Dermis microvascular lymphatic vessel endothelial cell (primary cell): ENCODE data around the gene CREB3L4. TPM values are rescaled to one million over a fixed set of nuclear protein-coding genes. Genes with fewer than 3 reads are reported as not detected.
"Not testable (repeated sequence)": the region's sequence is repeated elsewhere in the genome, so short reads cannot be mapped to it uniquely, and the experiment has no call there.

ENCODE experiments used
- DNase-seq, 2 donors: peaks; one replicate each; pipeline versions ENCODE4 v3.0.0 to v3.0.0-alpha.2; 2010; ENCODE audit warnings: low read depth in 2 of 2
- total RNA-seq: library from RNA; depleted of rRNA; stranded (reverse); fragments of >200 nt; gene quantifications from 2 replicates; pipeline ENCODE4 v1.2.1, GENCODE V29; 2014

CREB3L4 gene
- total RNA-seq, 1 donor from 2014 or later = 8.7 TPM

DNA sequence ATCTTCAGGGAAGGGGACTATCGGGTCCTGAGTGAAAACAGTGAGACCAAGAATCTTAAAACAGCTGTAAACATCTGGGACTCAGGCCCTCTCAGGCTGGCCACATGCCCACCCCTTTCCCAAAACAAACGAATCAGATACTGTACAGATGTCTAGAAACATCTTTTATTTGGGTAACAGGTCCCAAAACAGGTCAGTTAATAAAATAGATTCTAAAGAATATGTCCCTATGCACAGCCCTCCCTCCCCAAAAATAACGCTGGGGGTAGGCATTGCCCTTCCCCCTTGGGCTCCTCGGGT lies 8.8 kb upstream of the CREB3L4 start:
- DNase-seq = no peak

GRCh38 chr1:153959454-153959853 lies 8.2 kb upstream of the CREB3L4 start:
- no peak for DNase-seq

GRCh38 chr1:153960206-153960605 lies 7.5 kb upstream of the CREB3L4 start:
- no peak for DNase-seq

DNA sequence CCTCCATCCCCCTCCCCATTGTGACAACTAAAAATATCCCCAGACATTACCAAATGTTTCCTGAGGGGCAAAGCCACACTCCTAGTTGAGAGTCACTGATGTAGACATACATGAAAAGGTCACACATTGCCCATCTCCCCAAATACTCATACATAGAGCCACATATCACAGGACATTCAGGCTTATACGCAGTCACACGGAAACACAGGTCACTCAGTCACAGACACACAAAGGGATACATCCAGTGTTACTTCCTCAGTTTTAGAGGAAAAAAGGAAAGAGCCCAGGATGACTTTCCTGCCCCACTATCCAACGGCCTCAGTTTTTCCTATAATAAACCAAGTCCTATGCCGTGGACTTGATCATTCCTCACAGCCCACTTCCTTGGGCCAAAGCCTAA lies 6.3 kb upstream of the CREB3L4 start:
- DNase-seq = peak; percentile 19 to 55

DNA sequence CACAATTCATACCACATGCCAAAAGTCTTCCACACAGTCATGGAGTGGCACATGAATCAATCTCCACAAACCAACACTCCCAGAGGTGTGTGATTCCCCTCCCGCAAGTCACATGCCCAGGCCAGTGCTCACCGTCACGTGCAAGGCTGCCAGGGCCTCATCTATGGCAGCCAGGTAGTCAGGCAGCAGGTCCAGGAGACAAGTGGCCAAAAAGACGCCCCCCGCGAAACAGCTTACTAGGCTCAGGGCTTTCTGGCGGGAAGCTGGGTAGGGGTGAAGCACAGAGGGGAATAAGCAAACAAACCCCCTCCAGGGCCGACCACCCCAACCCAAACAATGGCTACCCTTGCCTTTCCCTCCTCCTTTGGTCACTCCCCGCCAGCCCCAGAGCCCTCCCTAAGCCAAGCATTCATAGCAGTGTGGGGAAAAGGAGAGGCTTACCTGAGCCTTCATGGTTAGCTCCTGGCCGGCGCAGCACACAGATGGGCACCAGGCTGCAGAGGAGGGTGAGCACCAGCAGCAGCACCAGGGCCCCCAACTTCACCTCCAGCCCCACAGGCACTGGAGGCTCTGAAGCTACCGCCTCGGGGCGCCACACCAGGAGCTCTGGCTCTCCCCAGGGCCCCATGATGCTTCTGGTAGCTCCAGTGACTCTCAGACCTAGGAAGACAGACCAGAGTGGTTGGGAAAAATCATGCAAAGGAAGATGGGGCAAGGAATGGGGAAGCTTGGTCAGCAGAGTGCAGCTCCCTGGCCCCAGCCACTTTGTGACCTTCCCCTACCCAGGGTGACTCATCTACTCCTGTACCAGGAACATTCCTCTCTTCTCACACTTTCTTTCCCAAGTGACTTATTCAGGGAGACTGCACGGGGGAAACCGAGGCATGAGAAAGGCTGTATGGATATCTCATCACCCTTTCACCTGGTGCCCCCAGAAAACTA lies 5.3 kb upstream of the CREB3L4 start:
- DNase-seq = peak in 1 of 2 donors; percentile 58

GRCh38 chr1:153963030-153963849 lies 4.5 kb upstream of the CREB3L4 start, which contains the start of gene SLC39A1:
Gene SLC39A1, minus strand, starts transcription at chr1:153963537. Its CDS starts 822 bp downstream, at chr1:153962715.
- DNase-seq = peak; percentile 94 to 98

- peak in 1 of 2 donors; percentile 45 for DNase-seq
These were observed 3.8 kb upstream of the CREB3L4 start for GRCh38 chr1:153963850-153964331.

DNA sequence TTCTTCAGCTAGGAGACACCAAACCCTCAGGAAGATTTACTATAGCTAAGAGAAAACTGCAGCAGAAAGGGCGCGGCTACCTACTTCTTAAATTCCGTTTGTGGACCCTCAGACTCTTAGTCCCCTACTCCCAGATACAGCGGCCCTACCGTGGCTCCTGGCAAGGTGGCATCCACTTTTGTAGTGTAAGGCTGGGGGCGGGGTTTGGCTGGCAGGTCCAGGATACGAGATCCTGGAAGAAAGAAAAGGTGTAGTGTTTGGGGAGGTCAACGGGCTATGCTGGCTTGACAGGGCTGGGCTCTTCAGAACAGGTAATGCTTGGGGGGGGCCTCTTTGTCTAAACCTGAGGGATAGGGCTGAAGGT lies 280 bp downstream of the CREB3L4 start:
- no peak for DNase-seq

DNA sequence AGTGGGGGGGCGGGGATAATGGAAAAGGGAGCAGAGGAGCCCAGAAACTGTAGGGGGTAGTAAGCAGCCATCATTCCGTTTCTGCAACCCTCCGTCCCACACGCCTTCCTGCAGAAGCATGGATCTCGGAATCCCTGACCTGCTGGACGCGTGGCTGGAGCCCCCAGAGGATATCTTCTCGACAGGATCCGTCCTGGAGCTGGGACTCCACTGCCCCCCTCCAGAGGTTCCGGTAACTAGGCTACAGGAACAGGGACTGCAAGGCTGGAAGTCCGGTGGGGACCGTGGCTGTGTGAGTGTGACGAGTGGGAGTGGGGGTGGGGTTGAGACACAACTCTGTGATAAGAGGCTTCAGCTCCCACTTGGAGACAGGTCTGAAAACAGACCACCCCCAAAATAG lies 706 bp downstream of the CREB3L4 start:
- no peak for DNase-seq

DNA sequence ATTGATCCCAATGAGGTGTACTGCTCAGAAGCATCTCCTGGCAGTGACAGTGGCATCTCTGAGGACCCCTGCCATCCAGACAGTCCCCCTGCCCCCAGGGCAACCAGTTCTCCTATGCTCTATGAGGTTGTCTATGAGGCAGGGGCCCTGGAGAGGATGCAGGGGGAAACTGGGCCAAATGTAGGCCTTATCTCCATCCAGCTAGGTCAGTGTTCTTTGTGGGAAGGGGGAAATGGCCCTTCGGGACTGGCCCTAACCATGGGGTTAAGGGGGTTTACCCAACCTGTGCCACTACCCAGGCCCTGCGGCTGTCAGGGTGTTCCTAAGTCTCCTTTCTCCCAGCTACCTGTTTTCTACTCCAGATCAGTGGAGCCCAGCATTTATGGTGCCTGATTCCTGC lies 1.3 kb downstream of the CREB3L4 start:
- no peak for DNase-seq

GRCh38 chr1:153970346-153970745 lies 2.6 kb downstream of the CREB3L4 start:
- no peak for DNase-seq

- no peak for DNase-seq
These were observed 5.4 kb downstream of the CREB3L4 start for GRCh38 chr1:153973071-153973470.

DNA sequence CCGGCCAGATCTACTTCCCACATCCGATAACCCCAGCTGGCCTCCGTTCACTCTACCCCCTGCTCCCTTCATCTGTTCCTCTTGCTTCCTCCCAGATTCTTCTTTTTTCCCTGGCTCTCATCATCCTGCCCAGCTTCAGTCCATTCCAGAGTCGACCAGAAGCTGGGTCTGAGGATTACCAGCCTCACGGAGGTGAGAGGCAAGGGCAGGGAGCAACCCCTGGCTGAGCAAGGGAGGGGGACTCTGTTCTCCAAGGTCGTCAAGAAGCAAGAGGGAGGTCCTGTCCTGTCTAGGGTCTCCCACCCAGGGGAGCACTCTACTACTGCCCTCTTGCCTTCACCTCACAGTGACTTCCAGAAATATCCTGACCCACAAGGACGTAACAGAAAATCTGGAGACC lies 5.8 kb downstream of the CREB3L4 start:
- no peak for DNase-seq

DNA sequence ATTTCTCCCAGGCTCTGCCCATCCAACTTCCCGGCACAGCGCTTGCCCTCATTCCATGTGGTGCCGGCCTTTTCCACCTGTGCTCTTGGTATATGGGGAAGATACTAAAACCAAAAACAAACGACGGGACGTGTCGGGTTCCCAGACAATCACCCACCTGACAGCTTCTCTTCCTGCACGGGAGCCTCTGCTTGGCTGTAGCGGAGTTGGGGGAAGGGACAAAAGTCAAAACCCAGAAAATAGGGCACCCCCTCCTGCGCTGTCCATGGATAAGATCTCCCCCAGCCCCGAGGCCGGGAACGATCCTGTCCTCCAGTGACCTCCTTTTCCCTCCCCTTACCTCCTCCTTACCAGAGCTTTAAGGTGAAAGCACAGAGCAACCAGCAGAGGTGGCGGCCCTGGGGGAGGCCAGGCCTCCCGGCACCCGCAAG lies 9.1 kb downstream of the CREB3L4 start:
- no peak for DNase-seq

DNA sequence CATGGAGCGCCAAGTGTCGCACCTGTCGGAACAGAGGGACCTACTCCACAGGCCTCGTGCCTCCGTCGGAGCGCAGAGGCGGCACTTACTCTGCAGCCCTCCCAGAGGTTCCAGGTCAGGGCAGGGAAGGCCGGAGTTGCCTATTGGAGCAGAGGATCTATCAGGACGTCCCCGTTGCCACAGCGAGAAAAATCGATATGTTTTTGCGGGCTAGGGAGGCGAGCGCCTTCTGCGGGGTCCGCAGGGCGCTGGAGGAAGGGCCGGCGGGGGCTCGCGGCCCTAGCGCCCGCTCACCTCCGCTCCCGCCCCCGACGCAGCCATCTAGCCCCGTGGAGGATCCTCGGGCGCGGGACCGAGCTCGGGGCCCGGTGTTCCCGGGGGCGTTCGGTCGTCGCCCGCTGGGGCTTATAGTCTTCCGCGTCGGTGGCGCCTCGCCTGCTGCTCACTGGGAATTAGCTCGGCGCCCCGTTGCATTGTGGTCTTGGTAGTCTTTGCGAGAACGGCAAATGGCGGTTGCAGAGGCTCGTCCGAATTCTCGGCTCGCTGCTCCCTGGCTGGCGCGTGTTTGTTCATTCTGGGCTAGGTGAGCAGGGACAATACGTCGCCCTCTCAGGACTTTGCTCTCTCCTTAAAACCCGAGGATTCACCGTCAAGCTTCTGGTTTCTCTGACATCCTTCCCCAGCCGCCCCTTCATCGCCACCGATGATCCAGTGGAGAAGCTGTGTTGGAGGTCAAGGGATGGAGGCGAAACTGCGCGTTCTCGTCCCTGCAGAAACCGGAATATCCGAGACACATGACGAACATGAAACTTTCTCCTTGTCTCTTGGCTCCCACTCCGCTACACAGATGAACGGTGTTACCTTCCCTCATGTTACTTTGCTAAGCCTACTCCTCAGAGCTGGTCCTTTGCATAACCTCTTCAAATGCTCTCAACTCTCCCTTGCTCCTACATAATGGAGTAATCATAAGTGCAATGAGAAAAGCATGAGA lies 9.8 kb downstream of the CREB3L4 start, which contains the start of gene JTB:
Gene JTB (minus strand): TSS at position 425 of the 991 bp plus-strand sequence. CDS start 422 bp downstream, at position 3.
- peak; percentile 55 to 89 for DNase-seq

DNA sequence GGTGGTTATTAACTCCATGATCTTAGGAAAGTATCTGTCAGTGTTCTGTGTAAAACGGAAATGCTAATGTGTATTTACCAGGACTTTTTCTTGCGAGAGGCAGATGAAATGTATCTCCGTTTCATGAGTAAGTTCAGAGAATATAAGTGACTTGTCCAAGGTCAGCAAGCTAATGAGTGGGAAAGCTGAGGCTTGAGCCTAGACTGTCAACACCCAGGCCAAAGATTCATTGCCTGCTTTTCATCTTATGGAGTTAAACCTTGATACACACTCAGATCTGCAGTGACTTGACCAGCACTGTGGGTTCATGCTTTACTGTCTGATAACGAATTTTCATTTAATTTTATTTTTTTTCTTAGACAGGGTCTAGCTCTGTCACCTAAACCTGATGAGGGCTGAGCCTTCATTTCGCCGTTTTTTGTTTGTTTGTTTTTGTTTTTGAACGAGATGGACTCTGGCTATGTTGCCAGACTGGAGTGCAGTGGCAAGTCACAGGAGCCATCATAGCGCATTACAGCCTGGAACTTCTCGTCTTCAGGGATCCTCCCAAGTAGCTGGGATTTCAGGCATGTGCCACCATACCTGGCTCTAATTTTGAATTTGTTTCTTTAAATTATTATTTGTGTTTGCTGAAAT lies 10.7 kb downstream of the CREB3L4 start:
- no peak for DNase-seq

- DNase-seq = not testable (repeated sequence)
These were observed 11.4 kb downstream of the CREB3L4 start for GRCh38 chr1:153979091-153979490.

GRCh38 chr1:153981735-153982134 lies 14.0 kb downstream of the CREB3L4 start:
- DNase-seq = not testable (repeated sequence)

- DNase-seq = no peak
These were observed 16.6 kb downstream of the CREB3L4 start for GRCh38 chr1:153984123-153984894.
